Muscle of leg (tissue), 11 donors: ENCODE data around the gene NXPE2. TPM values are rescaled to one million over a fixed set of nuclear protein-coding genes. Genes with fewer than 3 reads are reported as not detected.

ENCODE experiments used
- DNase-seq: peaks from one replicate; pipeline ENCODE4 v3.0.0; 2013
- H3K27ac ChIP-seq: one replicate; pipeline ENCODE4 v1.5.1; 2013; ENCODE audit warnings: mild to moderate bottlenecking, low read length, control low read depth
- H3K27me3 ChIP-seq: one replicate; pipeline ENCODE4 v1.6.1; 2013; ENCODE audit warnings: low read length; ENCODE audit not compliant: control insufficient read depth, insufficient read depth
- H3K36me3 ChIP-seq: one replicate; pipeline ENCODE4 v1.6.1; 2013; ENCODE audit warnings: low read length; ENCODE audit not compliant: control insufficient read depth, insufficient read depth
- H3K4me1 ChIP-seq: one replicate; pipeline ENCODE4 v1.6.1; 2013; ENCODE audit warnings: low read length; ENCODE audit not compliant: control insufficient read depth, insufficient read depth
- H3K4me3 ChIP-seq: one replicate; pipeline ENCODE4 v1.5.1; 2013; ENCODE audit warnings: low read length, control low read depth
- H3K9me3 ChIP-seq: replicated peaks from 2 replicates; pipeline ENCODE4 v1.6.1; 2013; ENCODE audit warnings: low read depth, low read length; ENCODE audit not compliant: control insufficient read depth
- WGBS: methylation state at CpG from one replicate; pipeline ENCODE4 v1.1.5; 2013; ENCODE audit warnings: missing lambda C conversion rate; ENCODE audit not compliant: insufficient coverage; 5-methylcytosine and 5-hydroxymethylcytosine counted together
- polyA plus RNA-seq, 8 donors: library from polyadenylated mRNA; unstranded; fragments of 120-200 nt; gene quantifications; one replicate each; pipeline versions ENCODE4 v1.2.1 to v1.2.3, GENCODE V29; 2013; ENCODE audit warnings: inconsistent platforms in 1 of 8, low replicate concordance in 1 of 8; ENCODE audit not compliant: insufficient read length in 8 of 8, insufficient read depth in 1 of 8
- total RNA-seq: library from RNA; stranded (reverse); fragments of 120-200 nt; gene quantifications from one replicate; pipeline ENCODE4 v1.2.4, GENCODE V29; 2013

NXPE2 gene
- total and polyA plus RNA-seq, 9 donors: 0.11 to 0.18 (median 0.13) TPM; not detected in 2

DNA sequence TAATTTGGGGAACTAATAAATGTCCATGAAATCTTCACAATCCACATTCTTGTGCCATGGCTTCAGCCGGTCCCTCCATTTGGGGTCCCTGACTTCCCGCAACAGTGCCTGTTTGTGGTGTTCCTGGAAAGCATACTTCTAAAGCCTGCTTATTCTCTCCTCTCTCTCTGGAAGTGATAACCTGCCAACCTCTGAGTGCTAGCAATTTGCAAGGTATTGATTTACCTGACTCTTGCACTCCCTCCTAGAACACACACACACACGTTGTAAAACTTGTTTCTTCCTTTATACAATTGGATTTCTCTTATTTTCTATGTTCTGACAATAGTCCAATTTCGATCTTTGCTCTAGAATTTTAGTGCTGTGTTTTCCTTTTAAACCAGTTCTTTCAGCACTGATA is 58.5 kb downstream of the NXPE2 start:
- no peaks in the 10 kb centered on the region for H3K36me3 ChIP-seq
- H3K4me3 ChIP-seq: no peak overlapping the region
- H3K27me3 ChIP-seq: no peaks in the 10 kb centered on the region
- no peaks in the 10 kb centered on the region for H3K4me1 ChIP-seq
- no peak overlapping the region for H3K27ac ChIP-seq
- DNase-seq: no peak
- no peaks in the 10 kb centered on the region for H3K9me3 ChIP-seq
- 76% methylated on average over 2 of the region's 4 CpGs for WGBS

DNA sequence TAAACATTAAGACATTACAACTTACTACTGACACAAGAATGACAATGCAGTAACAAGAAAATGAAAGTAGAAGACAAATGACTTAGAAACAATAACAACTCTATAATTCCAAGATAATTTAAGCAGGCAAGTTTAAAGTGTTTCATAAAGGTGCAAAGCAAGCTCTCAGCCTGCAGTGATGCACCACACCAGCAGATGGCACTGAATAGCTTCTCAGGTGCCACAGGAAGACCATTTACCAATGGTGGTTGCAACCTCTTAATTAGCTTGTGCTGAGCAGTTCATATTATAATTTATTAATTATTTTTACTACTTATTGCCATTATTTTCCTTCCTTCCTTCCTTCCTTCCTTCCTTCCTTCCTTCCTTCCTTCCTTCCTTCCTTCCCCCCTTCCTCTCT is 60.6 kb downstream of the NXPE2 start:
- no peaks in the 10 kb centered on the region for H3K36me3 ChIP-seq
- H3K4me1 ChIP-seq: no peaks in the 10 kb centered on the region
- peak; percentile 13 for DNase-seq
- H3K9me3 ChIP-seq: no peaks in the 10 kb centered on the region
- no peak overlapping the region for H3K27ac ChIP-seq
- H3K27me3 ChIP-seq: no peaks in the 10 kb centered on the region
- no peak overlapping the region for H3K4me3 ChIP-seq

DNA sequence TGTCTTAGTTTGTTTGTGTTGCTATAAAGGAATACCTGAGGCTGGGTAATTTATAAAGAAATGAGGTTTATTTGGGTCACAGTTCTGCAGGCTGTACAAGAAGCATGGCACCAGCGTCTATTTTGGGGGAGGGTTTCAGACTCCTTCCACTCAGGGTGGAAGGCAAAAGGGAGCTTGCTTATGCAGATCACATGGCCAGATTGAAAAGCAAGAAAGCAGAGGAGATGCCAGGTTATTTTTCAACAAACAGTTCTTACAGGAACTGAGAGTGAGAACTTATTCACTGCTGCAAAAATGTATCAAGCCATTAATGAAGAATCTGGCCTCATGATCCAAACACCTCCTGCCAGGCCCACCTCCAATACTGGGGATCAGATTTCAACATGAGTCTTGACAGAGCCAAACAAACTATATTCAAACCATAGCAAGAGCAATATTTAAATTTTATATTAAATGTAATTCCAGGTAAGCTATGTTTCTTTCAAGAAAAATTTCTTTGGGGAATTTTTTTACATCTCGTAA is 66.9 kb downstream of the NXPE2 start:
- no peak overlapping the region for H3K4me3 ChIP-seq

DNA sequence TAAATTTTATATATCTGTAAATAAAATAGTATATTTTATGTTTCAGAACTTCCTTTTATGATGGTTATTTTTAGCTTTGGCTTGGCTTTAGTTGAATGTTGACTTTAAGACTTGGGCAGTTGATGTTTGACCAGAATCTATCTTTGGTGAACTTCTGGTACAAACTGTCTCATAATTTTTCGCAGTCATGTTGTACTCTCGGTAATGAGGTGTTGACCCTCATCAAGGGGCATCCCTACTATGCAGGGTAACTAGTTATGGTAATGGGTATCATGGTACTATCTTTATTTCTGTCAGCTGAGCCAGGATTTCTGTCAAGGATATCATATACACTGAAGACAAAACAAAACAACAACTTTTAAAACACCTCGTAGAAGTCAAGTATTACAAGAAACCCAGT is 67.7 kb downstream of the NXPE2 start:
- H3K4me1 ChIP-seq: no peaks in the 10 kb centered on the region
- WGBS: no CpG with 5 or more reads among the region's 3 CpGs
- H3K36me3 ChIP-seq: no peaks in the 10 kb centered on the region
- H3K27ac ChIP-seq: no peak overlapping the region
- H3K4me3 ChIP-seq: no peak overlapping the region
- no peaks in the 10 kb centered on the region for H3K9me3 ChIP-seq
- DNase-seq: no peak
- no peaks in the 10 kb centered on the region for H3K27me3 ChIP-seq

More for the DNA sequence above, 66.9 kb downstream of the NXPE2 start:
- DNase-seq: no peak
- Histone ChIP-seq H3K27me3 (no peaks in the 10 kb centered on the region), H3K9me3 (no peaks in the 10 kb centered on the region), H3K4me1 (no peaks in the 10 kb centered on the region), H3K36me3 (no peaks in the 10 kb centered on the region), H3K27ac (no peak overlapping the region)
- 50% methylated on average over 1 of the region's 2 CpGs for WGBS

Other genes with a start within 250 kb of the NXPE2 start
- gene REXO2, start 239.1 kb upstream of the NXPE2 start, total RNA-seq: 52.4 TPM
- 10 to 100 TPM; 48.2 to 68.8 (median 53.9) TPM for gene REXO2, start 239.1 kb upstream of the NXPE2 start, polyA plus RNA-seq
- not detected for gene NXPE1, start 118.6 kb upstream of the NXPE2 start, total RNA-seq
- gene NXPE1, start 118.6 kb upstream of the NXPE2 start, polyA plus RNA-seq: under 1 TPM in 1 of 8 donors, not detected in 7; 0.06 TPM
- gene NXPE4, start 82.7 kb upstream of the NXPE2 start, total RNA-seq: not detected
- gene NXPE4, start 82.7 kb upstream of the NXPE2 start, polyA plus RNA-seq: under 1 TPM in 1 of 8 donors, not detected in 7; 0.13 TPM